OCI-M1 (cell line): ENCODE measurements around the gene MORF4L1.
"Not testable (repeated sequence)": the region's sequence is repeated elsewhere in the genome, so short reads cannot be mapped to it uniquely, and the experiment has no call there.

Experiments
- DNase-seq: peaks from one replicate; lab custom pipeline; 2025; lab: John Stamatoyannopoulos, UW

Gene MORF4L1

DNA sequence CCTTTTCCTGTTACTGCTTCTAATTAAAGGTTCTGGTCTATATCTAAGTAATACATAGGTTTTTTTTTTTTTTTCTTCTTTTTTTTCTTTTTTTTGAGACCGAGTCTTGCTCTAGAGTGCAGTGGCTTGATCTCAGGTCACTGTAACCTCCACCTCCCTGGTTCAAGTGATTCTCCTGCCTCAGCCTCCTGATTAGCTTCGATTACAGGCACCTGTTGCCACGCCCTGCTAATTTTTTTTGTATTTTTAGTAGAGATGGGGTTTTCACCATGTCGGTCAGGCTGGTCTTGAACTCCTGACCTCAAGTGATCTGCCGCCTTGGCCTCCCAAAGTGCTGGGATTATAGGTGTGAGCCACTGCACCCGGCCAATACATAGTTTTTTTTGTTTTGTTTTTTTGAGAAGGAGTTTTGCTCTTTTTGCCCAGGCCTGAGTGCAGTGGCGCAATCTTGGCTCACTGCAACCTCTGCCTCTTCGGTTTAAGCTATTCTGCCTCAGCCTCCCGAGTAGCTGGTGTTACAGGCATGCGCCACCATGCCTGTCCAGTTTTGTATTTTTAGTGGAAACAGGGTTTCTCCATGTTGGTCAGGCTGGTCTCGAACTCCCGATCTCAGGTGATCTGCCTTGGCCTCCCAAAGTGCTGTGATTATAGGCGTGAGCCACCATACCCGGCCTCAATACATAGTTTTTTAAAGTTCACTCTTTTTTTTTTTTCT is 28.3 kb downstream of the MORF4L1 start:
- DNase-seq, result not testable (repeated sequence)

DNA sequence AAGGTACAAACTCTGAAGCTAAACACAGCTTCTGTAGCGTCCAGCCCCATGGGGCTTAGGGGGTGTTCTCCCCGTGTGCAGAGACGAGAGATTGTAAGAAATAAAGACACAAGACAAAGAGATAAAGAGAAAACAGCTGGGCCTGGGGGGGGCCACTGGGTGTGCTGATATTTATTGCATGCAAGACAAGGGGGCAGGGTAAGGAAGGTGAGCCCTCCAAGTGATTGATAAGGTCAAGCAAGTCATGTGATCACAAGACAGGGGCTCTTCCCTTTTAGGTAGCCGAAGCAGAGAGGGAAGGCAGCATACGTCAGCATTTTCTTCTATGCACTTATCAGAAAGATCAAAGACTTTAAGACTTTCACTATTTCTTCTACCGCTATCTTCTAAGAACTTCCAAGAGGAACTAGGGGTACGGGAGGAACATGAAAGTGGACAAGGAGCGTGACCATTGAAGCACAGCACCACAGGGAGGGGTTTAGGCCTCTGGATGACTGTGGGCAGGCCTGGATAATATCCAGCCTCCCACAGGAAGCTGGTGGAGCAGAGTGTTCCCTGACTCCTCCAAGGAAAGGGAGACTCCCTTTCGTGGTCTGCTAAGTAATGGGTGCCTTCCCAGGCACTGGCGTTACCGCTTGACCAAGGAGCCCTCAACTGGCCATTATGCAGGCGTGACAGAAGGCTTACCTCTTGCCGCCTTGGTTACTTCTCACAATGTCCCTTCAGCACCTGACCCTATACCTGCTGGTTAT is 29.8 kb downstream of the MORF4L1 start:
- DNase-seq, result peak; percentile 78

DNA sequence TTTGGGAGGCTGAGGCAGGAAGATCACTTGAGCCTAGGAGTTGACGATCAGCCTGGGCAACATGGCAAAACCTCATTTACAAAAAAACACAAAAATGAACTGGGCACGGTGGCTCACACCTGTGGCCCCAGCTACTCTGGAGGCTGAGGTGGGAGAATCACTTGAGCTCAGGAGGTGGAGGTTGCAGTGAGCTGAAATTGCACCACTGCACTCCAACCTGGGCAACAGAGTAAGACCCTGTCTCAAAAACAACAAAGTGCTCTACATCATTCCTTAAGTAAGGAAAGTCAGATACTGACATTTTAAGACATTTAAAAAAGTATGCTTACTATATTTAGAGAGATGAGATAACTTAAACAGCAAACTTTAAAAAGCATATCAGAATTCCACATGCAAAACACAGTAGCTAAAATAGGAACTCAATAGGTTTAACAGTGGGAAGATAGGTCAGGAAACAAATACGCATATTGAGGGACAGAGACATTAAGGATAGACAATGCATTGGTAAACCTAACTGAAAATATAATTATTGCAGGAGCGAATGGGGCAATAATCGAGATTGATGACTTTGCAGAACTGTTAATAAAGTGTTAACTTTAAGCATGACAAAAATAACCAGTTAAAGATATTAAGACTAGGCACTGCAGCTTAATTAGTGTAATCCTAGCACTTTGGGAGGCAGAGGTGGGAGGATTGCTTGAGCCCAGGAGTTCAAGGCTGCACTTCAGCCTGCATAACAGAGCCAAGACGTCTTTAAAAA is 32.1 kb downstream of the MORF4L1 start:
- no peak for DNase-seq

- no peak for DNase-seq
These were observed 33.6 kb downstream of the MORF4L1 start for GRCh38 chr15:78906316-78906620.

DNA sequence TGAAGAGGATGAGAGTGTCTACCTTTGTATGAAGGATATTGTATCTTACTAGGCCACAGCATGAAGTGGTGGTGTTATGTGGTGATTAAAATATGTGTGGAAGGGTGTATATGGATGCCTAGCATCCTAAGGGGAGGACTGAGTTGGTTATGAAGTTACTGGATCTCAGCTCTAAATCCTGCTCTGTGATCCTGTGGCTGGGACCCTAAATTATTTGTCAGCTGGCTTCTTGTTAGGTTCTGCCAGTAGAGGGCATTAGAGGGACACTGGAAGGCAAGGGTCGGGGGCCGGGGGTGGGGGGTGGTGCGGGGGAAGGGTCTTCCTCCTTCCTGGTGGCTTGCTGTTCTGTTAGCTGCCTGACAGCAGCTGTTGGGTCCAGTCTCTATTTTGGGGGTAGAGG is 34.9 kb downstream of the MORF4L1 start:
- DNase-seq, result peak; percentile 45

DNA sequence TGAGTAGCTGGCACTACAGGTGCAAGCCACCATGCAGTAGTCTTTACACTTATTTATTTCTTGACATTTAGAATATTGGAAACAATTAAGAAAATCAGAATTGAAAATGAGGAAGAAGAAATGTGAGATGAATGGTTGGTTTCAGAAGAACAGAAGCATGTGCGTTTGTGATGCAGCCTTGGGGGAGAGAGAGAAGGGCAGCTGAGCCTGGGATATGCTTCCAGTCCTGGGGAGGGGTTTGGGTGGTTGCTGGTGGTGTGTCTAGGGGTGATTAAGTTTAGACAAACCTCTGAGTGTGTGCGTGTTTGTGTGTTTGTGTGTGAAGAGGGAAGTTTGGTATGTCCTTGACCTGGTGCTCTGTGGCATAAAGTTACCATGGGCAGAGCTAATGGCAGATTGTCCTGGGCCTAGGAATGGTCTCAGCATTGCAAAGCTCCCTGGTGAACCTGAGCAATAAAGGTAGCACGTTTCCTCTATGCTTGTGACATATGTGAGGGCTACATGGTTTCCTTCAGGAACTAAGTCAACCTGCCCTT is 36.5 kb downstream of the MORF4L1 start:
- no peak for DNase-seq

DNA sequence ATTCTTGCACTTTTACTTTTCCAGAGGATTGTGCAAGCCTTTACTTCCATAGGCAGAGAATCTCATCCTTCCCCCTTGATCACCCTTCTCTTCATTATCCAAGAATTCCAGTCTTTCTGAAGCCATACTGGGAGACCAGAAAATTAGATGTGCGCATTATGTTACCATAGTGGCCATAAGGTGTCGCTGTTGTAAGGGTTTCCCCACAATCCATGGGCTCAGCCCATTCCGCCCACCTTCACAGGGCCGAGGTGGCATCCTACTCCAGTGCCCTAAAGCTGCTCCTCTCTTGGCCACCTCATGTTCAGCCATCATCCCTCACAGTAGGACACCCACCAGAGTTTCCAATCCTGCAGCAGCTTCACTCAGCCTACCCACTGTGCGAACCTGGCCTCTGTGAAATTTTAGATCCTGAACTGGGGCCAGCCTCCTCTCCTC is 37.1 kb downstream of the MORF4L1 start:
- peak; percentile 34 for DNase-seq

DNA sequence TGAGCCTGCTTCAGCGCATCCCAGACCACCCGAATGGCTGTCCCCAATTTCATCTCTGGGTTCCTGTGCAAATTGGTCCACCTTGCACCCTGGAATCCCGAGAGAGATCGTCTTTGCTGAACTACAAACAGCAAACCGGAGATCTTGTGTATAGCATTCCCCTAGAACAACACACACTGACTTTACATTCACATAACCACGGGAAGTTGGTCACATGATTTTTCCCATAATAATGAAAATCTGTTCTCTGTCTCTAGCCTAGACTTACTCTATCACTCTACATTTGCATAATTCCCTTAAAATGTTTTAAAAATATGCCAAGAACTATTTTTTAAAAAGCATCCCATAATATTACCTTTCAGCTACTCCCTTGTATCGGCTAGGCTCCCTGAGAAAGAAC is 37.6 kb downstream of the MORF4L1 start:
- DNase-seq, result no peak

DNA sequence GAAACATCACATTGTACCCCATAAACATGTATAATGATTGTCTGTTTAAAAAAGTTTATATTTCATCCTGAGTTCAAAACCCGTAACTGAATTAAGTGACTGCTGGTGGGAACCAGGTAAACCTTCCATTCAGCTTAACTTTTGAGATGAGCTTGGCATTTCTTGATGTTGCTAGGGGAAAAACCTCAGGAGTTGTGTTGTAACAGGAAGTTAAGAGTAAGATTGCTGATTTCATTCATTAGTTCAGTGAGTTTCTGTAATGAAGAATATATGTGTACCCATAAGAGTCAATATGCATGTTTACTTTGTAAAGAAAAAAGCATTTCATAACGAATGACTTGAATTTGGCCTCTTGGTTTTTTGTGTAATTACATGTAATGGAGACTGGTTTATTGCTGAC is 39.6 kb downstream of the MORF4L1 start:
- no peak for DNase-seq

GRCh38 chr15:78913012-78913411 is 40.3 kb downstream of the MORF4L1 start:
- DNase-seq, result no peak

- no peak for DNase-seq
These were observed 41.5 kb downstream of the MORF4L1 start for GRCh38 chr15:78914027-78914764.

DNA sequence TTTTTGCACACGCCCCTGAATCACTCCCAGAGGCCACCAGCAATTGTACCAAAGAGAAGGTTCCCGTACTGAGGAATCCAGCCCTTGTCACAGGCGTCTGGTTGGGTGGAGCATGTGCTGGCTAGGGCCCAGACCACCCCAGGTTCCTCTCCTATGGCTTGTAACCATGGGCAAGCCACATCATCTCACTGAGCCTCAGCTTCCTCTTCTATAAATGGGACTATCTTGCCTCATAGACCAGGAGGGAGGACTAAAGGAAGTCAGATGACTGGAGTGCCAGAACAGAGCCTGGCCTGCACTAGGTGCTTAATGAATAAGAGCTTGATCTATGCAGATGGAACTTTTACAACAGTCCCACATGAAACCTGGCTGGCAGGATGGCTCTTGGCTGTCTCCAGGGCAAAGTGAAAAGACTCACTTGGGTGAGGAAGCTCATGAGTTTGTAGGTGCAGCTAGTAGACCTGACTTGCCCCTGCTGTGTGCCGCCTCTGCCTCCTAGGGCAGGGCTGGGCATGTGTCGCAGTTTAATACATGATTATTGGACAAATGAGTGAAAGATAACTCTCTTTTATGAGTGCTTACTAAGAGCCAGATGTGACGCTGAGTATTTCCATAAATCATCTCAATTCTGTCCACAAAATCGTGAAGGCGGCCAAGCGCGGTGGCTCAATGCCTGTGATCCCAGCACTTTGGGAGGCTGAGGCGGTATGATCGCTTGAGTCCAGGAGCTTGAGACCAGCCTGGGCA is 42.8 kb downstream of the MORF4L1 start:
- DNase-seq, result peak; percentile 84

DNA sequence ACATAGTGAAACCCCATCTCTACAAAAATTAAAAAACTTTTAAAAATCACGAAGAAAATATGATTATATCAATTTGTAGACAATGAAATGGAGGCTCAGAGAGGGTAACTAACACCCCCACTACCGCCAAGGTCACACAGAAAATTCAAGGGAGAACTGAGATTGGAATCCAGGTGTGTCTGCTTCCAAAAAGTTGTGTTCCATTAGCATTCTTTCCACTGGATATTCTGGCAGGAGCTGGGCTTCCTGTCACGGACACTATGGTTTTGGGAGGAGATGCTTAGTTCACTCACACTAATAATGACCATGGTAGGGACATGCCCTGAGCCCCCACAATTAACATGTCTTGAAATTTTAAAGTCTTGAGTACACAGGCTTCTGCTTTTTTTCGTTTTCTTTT is 43.4 kb downstream of the MORF4L1 start:
- no peak for DNase-seq

DNA sequence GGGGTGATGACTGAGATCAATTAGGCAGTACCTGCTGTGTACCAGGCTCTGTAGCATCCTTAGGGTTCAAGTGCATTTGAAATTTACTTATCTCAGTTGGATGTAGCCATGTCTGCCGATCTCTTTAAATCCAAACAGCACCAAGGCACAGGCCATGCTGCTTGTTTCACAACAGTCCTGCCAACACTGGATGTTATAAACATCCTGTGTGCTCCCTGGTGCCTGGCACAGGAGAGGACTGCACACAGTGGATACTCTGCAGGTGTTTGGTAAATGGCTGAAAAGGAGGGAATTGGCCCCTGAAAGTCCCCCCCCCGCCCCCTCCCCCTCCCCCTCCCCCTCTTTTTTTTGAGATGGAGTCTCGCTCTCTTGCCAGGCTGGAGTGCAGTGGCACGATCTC is 45.2 kb downstream of the MORF4L1 start:
- DNase-seq, result no peak

DNA sequence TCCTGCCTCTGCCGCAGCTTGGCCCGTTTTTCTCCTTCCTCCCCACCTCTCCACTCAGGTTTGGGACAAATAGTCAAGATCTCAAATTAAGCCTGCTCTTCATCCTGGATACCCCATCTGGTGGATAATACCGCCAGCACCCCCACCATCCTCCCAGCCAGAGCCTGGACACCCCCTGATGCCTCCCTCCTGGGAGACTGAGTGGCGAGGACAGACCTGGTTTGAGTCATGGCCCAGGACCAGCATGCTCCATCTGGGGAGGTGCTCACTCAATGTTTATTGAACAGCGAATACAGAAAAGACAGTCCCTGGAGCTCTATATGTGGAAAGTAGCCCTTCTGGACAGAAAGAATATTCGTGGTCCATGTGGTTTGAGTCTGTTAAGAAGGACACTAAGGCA is 48.8 kb downstream of the MORF4L1 start:
- no peak for DNase-seq

- no peak for DNase-seq
These were observed 49.2 kb downstream of the MORF4L1 start for GRCh38 chr15:78921940-78922339.

DNA sequence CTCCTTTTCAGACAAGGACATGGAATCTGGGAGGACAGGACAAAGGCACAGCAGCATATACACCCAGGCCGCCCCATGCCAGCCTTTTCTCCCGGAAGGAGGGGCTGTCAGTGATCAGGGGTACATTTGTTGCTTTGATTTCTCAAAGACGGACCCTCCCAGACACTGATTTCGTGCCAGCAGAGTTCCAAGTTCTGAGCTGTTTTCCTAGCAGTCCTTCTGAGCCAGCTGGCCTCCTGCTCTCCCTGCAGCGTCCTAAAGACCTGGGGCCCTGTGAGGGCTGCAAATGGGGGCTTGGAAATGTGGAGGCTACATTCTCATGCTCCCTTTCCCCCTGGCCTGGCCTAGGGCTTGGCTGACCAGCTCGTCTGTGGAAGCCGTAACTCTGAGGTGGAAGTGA is 49.8 kb downstream of the MORF4L1 start:
- no peak for DNase-seq

DNA sequence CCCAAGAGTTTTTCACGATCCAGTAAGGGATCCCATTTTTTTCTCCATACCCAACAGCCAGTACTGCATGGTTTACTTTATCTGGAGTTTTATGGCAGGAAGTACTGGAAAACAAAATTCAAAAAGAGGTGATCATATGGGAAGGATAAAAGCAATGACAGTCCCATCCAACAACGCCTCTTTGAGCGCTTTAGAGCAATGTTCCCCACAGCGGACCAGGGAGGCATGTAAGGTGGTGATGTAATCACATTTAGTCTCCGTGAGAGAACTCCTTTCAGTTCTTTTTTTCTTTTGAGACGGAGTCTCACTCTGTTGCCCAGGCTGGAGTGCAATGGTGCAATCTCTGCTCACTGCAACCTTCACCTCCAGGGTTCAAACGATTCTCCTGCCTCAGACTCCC is 50.3 kb downstream of the MORF4L1 start:
- no peak for DNase-seq

GRCh38 chr15:78923480-78924360 is 51.0 kb downstream of the MORF4L1 start:
- no peak for DNase-seq

- no peak for DNase-seq
These were observed 52.5 kb downstream of the MORF4L1 start for GRCh38 chr15:78925076-78925624.
